WI38 (cell line): ENCODE results near the gene VSIG10L2.

ENCODE experiments used
- H3K4me3 ChIP-seq: 2 replicates; pipeline ENCODE4 v1.5.1; 2011; ENCODE audit warnings: low read depth, mild to moderate bottlenecking, control low read depth, low read length
- CTCF ChIP-seq: IDR thresholded peaks from 2 replicates; pipeline ENCODE4 v1.5.1; 2012; ENCODE audit warnings: low read depth, mild to moderate bottlenecking, control low read depth, low read length

The VSIG10L2 gene

DNA sequence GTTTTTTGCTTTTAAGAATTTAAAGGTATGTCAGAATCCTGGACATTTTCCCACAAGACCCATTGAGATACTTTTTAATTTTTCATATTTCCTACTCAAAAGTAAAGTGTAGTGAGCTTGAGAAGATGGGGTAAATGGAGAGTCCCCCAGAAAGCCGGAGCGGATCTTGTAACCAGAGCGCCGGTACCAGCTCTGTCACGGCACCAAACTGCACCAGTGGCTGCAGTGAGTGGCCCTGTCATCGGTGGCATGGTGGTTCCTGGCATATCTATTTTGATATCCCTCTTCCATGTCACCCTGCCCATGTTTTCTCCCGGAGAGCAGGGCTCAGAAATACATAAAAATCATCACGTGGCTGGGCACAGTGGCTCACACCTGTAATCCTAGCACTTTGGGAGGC lies 22.2 kb upstream of the VSIG10L2 start:
- no peak overlapping the region for H3K4me3 ChIP-seq

DNA sequence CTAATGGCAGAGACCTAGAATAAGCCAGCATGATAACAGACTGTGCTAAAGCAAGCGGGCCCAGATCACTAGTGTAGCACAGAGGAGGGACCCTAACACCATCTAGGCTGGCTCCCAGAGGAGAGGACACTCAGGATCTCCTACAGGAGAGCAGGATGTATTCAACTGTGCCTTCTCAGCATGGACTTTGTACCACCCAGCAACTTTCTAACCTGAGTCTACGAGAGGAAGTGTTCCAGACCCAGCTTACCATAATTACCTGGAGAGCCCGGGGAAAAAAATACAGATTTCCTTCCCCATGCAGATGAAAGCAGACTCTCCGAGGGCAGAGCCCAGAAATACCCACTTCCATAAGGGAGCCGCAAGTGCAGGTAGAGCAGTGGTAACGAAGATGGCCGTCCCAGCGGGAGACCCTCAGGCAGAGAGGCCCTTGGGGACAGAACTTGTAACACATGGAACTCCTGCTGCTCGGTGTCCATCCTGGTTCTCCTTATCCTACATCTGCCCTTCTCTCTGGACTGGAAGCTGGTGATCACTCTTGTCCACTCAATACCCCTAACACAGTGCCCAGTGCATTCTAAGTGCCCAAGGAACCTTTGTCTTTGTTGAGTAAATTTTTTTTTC lies 21.3 kb upstream of the VSIG10L2 start:
- no peak overlapping the region for H3K4me3 ChIP-seq
- TF ChIP-seq CTCF = no peak

More for the DNA sequence above, 22.2 kb upstream of the VSIG10L2 start:
- no peak for TF ChIP-seq CTCF

- TF ChIP-seq CTCF = no peak
- H3K4me3 ChIP-seq = no peak overlapping the region
These were observed 20.6 kb upstream of the VSIG10L2 start for GRCh38 chr11:125925247-125925740.

GRCh38 chr11:125925804-125926203 lies 20.0 kb upstream of the VSIG10L2 start:
- no peak for TF ChIP-seq CTCF
- H3K4me3 ChIP-seq = no peak overlapping the region

DNA sequence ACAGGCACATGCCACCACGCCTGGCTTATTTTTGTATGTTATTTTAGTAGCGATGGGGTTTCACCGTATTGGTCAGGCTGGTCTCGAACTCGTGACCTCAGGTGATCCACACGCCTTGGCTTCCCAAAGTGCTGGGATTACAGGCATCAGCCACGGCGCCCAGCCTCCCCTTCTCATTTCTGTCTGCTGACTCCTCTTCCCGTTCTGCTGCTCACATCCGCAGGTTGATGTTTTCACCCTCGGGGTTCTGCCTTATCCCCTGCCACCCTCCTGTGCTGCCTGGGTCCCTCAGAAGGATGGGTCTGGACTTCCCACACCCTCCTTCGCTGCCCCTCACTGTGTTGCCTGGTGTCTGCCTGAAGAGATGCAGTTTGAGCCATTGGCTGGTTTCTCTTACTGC lies 19.2 kb upstream of the VSIG10L2 start:
- no peak overlapping the region for H3K4me3 ChIP-seq
- no peak for TF ChIP-seq CTCF

GRCh38 chr11:125929445-125930075 lies 16.3 kb upstream of the VSIG10L2 start:
- no peak overlapping the region for H3K4me3 ChIP-seq
- no peak for TF ChIP-seq CTCF

- no peak overlapping the region for H3K4me3 ChIP-seq
- no peak for TF ChIP-seq CTCF
These were observed 15.8 kb upstream of the VSIG10L2 start for GRCh38 chr11:125930076-125930450.
